Measurements from ENCODE around the gene PDCD7.

The PDCD7 gene

GRCh38 chr15:65071381-65071811 is 62.2 kb downstream of the PDCD7 start:
- no peak for DNase-seq

DNA sequence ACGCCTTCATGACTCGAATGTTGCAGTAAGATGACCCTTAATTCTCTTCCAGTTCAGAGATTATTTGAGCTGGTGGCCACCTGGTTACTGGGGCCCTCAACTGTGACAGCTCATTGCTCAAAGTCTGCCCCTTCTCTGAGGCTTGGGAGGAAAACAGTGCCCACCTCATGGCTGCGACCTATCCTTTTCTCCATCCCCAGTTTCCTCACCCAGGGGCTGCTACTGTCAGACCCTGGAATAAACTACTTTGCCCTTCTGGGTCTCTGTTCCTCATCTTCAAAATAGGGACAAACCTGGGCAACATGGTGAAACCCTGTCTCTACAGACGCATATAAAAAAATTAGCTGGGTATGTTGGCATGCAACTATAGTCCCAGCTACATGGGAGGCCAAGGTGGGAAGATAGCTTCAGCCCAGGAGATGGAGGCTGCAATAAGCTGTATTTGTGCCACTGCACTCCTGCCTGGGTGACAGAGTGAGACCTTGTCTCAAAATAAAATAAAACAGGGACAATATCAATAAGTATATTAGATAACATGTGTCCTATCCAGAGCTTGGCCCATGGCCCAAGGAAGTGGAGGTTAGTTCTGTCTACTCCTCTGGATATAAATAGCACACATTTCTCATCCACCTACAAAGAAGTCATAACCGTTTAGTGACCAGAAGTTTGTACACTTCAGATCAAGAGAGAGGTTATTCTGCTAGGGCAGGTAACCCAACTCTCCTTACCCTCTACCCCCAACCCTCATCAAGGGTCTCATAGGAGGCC is 63.6 kb downstream of the PDCD7 start:
- no peak for DNase-seq

- DNase-seq, result no peak
Observed at GRCh38 chr15:65069179-65069578, 64.4 kb downstream of the PDCD7 start.

GRCh38 chr15:65068403-65068788 is 65.2 kb downstream of the PDCD7 start:
- DNase-seq, result no peak

GRCh38 chr15:65067645-65068402 is 65.8 kb downstream of the PDCD7 start, which contains the start of gene RASL12:
RASL12 (minus strand) TSS chr15:65067991; CDS start chr15:65067835, 156 bp downstream.
- DNase-seq, result no peak
